Neutrophil (primary cell): ENCODE data around the gene CEP170B.
"Not testable (repeated sequence)": the region's sequence is repeated elsewhere in the genome, so short reads cannot be mapped to it uniquely, and the experiment has no call there.

Experiments used
- H3K27ac ChIP-seq: fragments of 200-600 bp; sonication (generic); 2 replicates; pipeline ENCODE4 v1.5.1; 2016; ENCODE audit warnings: mild to moderate bottlenecking, moderate library complexity
- H3K27me3 ChIP-seq: fragments of 200-600 bp; sonication (generic); 2 replicates; pipeline ENCODE4 v1.6.0; 2016; ENCODE audit warnings: mild to moderate bottlenecking
- H3K36me3 ChIP-seq: fragments of 200-600 bp; sonication (generic); 2 replicates; pipeline ENCODE4 v1.5.1; 2017
- H3K4me1 ChIP-seq, 2 experiments: fragments of 200-600 bp in 1 of 2; sonication (generic) in 1 of 2; 1 replicate in 1 of 2; 2 replicates in 1 of 2; pipeline versions ENCODE4 v1.5.1 to v1.6.1; 2013 to 2016; ENCODE audit warnings: low read depth in 1 of 2, low read length in 1 of 2, mild to moderate bottlenecking in 1 of 2, moderate library complexity in 1 of 2; ENCODE audit not compliant: control insufficient read depth in 1 of 2, insufficient read depth in 1 of 2
- H3K4me3 ChIP-seq, 2 experiments: fragments of 200-600 bp in 1 of 2; sonication (generic) in 1 of 2; 1 replicate in 1 of 2; 2 replicates in 1 of 2; pipeline ENCODE4 v1.5.1; 2013 to 2016; ENCODE audit warnings: low read depth in 1 of 2, low read length in 1 of 2, mild to moderate bottlenecking in 1 of 2, moderate library complexity in 1 of 2
- H3K9me3 ChIP-seq: fragments of 200-600 bp; sonication (generic); 2 replicates; pipeline ENCODE4 v1.5.1; 2016
- CTCF ChIP-seq: fragments of 200-600 bp; sonication (generic); IDR thresholded peaks from 2 replicates; pipeline ENCODE4 v1.5.1; 2016; ENCODE audit warnings: antibody characterized with exemption

CEP170B gene

GRCh38 chr14:104903990-104904389 lies 38.9 kb downstream of the CEP170B start:
- H3K27me3 ChIP-seq, result peaks cover 52% of the 10 kb centered on the region
- no peaks in the 10 kb centered on the region for H3K9me3 ChIP-seq
- no peaks in the 10 kb centered on the region for H3K4me1 ChIP-seq
- no peak overlapping the region for H3K27ac ChIP-seq
- H3K4me3 ChIP-seq, result no peak overlapping the region
- no peak for TF ChIP-seq CTCF
- no peaks in the 10 kb centered on the region for H3K36me3 ChIP-seq

GRCh38 chr14:104904650-104905578 lies 39.8 kb downstream of the CEP170B start:
- not testable (repeated sequence) for H3K27ac ChIP-seq, H3K36me3 ChIP-seq, H3K4me1 ChIP-seq, H3K9me3 ChIP-seq, H3K4me3 ChIP-seq
- peaks cover 54% of the 10 kb centered on the region for H3K27me3 ChIP-seq

DNA sequence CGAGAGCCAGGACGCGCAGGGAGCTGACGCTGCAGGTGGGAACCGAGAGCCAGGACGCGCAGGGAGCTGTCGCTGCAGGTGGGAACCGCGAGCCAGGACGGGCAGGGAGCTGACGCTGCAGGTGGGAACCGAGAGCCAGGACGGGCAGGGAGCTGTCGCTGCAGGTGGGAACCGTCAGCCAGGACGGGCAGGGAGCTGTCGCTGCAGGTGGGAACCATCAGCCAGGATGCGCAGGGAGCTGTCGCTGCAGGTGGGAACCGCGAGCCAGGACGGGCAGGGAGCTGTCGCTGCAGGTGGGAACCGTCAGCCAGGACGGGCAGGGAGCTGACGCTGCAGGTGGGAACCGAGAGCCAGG lies 40.5 kb downstream of the CEP170B start:
- not testable (repeated sequence) for H3K9me3 ChIP-seq, H3K4me1 ChIP-seq, H3K27ac ChIP-seq, H3K4me3 ChIP-seq, H3K36me3 ChIP-seq
- H3K27me3 ChIP-seq, result peaks cover 54% of the 10 kb centered on the region

DNA sequence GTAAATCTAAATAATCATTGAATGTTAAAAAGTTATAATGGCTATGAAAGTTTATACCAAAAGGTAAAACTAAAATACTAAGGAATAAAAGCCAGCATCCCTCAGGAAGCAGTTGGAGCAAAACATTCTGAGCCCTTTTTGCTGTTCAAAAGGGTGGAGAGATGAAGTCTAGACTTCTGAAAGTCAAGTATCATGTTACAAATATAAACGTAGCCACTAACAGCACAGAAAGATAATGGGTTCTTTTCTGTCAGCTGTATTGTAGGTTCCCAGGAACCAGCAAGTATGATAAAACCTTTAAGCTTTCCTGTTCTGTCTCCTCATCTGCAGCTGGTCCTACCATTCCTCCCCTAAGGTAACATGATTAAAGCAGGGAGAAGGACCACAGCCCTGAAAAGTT lies 43.2 kb downstream of the CEP170B start:
- no peak overlapping the region for H3K4me3 ChIP-seq
- no peaks in the 10 kb centered on the region for H3K9me3 ChIP-seq
- H3K27ac ChIP-seq, result no peak overlapping the region
- H3K27me3 ChIP-seq, result peaks cover 48% of the 10 kb centered on the region
- TF ChIP-seq CTCF, result no peak
- H3K36me3 ChIP-seq, result no peaks in the 10 kb centered on the region
- no peaks in the 10 kb centered on the region for H3K4me1 ChIP-seq

GRCh38 chr14:104912053-104912452 lies 47.0 kb downstream of the CEP170B start:
- no peak for TF ChIP-seq CTCF
- Histone ChIP-seq H3K27ac (no peak overlapping the region), H3K4me1 (no peaks in the 10 kb centered on the region), H3K9me3 (no peaks in the 10 kb centered on the region), H3K27me3 (peaks cover 52% of the 10 kb centered on the region), H3K36me3 (no peaks in the 10 kb centered on the region), H3K4me3 (no peak overlapping the region)

DNA sequence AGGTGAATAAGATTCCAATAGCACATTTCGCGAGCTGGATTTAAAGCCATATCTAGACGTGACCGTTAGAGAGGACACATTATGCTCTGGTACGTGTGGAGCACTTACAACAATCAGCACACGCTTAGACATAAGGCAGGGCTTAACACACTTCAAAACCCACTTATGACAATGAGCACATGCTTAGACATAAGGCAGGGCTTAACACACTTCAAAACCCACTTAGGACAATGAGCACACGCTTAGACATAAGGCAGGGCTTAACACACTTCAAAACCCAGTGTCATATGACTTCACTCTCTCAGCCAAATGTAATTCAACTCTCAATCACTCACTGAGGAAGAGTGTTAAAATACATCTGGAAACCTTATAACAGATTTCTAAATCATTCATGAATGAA lies 48.4 kb downstream of the CEP170B start:
- Histone ChIP-seq H3K4me3 (no peak overlapping the region), H3K36me3 (no peaks in the 10 kb centered on the region), H3K27me3 (peaks cover 38% of the 10 kb centered on the region), H3K4me1 (no peaks in the 10 kb centered on the region), H3K9me3 (no peaks in the 10 kb centered on the region), H3K27ac (no peak overlapping the region)
- no peak for TF ChIP-seq CTCF
